Lower leg skin (tissue), 3 donors: Measurements from ENCODE around the gene SORCS1.

ENCODE experiments used
- CTCF ChIP-seq, 3 donors: fragments of 450-650 bp; IDR thresholded peaks; one replicate each; pipeline ENCODE4 v1.5.1; 2016; ENCODE audit warnings: antibody characterized with exemption in 3 of 3, mild to moderate bottlenecking in 3 of 3, moderate library complexity in 2 of 3
- POLR2A ChIP-seq, 2 donors: fragments of 450-650 bp; IDR thresholded peaks; one replicate each; pipeline ENCODE4 v1.6.1; 2016 to 2017; ENCODE audit warnings: antibody characterized with exemption in 2 of 2, mild to moderate bottlenecking in 1 of 2, moderate library complexity in 1 of 2

GRCh38 chr10:106565546-106565945 is 599.0 kb downstream of the SORCS1 start:
- TF ChIP-seq CTCF (IDR thresholded peaks at IDR 0.05) (no peak), POLR2A (IDR thresholded peaks at IDR 0.05) (no peak)
